ENCODE data around the gene NCKAP5L.
"Not testable (repeated sequence)": the region's sequence is repeated elsewhere in the genome, so short reads cannot be mapped to it uniquely, and the experiment has no call there.

NCKAP5L gene, protein sequence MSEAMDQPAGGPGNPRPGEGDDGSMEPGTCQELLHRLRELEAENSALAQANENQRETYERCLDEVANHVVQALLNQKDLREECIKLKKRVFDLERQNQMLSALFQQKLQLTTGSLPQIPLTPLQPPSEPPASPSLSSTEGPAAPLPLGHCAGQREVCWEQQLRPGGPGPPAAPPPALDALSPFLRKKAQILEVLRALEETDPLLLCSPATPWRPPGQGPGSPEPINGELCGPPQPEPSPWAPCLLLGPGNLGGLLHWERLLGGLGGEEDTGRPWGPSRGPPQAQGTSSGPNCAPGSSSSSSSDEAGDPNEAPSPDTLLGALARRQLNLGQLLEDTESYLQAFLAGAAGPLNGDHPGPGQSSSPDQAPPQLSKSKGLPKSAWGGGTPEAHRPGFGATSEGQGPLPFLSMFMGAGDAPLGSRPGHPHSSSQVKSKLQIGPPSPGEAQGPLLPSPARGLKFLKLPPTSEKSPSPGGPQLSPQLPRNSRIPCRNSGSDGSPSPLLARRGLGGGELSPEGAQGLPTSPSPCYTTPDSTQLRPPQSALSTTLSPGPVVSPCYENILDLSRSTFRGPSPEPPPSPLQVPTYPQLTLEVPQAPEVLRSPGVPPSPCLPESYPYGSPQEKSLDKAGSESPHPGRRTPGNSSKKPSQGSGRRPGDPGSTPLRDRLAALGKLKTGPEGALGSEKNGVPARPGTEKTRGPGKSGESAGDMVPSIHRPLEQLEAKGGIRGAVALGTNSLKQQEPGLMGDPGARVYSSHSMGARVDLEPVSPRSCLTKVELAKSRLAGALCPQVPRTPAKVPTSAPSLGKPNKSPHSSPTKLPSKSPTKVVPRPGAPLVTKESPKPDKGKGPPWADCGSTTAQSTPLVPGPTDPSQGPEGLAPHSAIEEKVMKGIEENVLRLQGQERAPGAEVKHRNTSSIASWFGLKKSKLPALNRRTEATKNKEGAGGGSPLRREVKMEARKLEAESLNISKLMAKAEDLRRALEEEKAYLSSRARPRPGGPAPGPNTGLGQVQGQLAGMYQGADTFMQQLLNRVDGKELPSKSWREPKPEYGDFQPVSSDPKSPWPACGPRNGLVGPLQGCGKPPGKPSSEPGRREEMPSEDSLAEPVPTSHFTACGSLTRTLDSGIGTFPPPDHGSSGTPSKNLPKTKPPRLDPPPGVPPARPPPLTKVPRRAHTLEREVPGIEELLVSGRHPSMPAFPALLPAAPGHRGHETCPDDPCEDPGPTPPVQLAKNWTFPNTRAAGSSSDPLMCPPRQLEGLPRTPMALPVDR (N-terminal part only)

GRCh38 chr12:49828133-49829091, at the start of gene NCKAP5L:
TSS of gene NCKAP5L (minus strand) at chr12:49828413. CDS start at chr12:49804044, 24,369 bp downstream.
- DNase-seq: peak; percentile 89

GRCh38 chr12:49877066-49877465, 48.9 kb upstream of the NCKAP5L start:
- no peak for DNase-seq

DNA sequence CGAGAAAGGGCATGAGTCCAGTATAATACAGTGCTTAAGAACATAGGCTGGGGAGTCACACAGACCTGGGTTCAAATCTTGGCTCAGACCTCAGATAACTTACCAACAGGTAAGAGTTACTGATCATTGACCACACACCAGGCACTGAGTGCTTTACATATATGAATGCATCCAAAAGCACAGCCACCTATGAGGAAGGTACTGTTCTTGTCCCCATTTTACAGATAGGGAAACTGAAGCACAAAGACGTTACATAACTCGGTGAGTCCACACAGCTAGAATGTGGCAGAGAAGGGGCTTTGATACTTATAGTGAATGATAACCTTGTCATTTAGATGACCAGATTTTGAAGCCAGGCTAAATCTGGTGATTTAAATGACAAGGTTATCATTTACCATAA, 47.9 kb upstream of the NCKAP5L start:
- no peak for DNase-seq

GRCh38 chr12:49875115-49875720, 47.0 kb upstream of the NCKAP5L start:
- DNase-seq: no peak

DNA sequence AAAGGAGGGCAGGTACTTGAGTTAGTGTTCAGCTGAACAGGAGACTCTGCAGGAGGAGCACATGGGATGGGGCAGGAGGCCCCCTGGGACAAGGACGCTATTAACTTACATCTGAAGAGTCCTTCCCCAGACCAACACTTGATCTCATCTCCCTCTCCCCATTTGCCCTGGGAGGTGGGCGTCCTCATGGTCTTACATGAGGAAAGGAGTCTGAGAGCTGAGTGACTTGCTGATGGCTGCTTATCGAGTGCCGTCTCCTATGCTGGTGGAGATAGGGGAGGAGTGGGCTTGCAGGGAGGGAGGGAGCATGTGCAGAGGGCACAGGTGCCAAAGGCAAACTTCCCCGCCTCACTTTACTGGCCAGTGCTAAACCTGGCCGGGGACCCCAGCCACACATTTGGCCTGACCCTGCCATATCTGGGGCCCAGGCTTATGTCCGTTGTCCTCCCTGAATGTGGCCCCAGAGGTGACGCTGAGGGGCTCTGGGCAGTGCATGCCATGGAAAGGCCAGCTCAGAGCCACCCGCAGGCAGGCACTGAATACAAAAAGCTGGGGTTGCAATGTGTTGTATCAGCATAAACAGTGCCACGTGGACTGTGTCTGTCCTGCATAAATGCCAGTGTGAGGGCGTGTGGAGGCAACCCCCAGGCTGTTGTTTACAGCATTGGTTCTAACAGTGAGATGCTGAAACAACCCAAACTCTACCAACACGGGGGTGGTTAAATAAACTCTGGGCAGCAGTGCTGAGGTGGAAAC, 46.1 kb upstream of the NCKAP5L start:
- DNase-seq: no peak

- no peak for DNase-seq
Observed at GRCh38 chr12:49873361-49873934, 45.2 kb upstream of the NCKAP5L start.

GRCh38 chr12:49872781-49873181, 44.6 kb upstream of the NCKAP5L start:
- no peak for DNase-seq

DNA sequence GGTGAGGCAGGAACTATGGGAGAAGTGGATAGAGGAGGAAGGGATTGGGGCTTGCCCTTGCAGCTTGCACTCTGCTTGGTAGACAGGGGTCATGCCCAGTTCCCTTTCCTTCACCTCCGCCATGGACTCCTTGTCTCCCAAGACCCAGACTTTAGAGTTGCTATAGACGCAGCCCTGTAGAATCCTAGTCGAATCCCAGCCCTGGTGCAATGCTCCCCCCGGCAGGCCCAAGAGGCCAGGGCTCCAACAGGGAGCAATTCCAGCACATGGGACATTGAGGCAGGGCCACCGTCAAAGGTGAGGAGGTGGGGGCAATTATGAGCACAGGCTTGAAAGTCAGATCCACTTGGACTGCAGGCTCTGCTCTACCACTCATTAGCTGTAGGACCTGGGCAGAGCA, 44.2 kb upstream of the NCKAP5L start:
- DNase-seq: no peak

- DNase-seq: not testable (repeated sequence)
Observed at GRCh38 chr12:49871811-49872251, 43.6 kb upstream of the NCKAP5L start.

DNA sequence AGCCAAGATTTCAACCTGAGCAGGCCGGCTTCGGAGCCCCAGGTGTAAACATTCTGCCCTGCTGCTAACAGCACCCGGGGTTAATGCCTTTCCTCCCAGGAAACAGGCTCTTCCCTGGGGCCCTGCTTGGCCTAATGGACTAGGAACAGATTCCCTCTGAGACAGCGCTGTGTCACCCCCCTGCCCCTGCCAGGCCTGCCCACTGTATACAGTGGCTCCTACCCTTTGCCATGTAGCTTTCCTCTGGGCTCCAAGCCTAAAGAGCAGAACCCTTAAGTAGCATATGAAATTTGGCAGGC, 43.0 kb upstream of the NCKAP5L start:
- DNase-seq: no peak

- no peak for DNase-seq
Observed at GRCh38 chr12:49870501-49871262, 42.5 kb upstream of the NCKAP5L start.

GRCh38 chr12:49869816-49870500, 41.7 kb upstream of the NCKAP5L start:
- no peak for DNase-seq

DNA sequence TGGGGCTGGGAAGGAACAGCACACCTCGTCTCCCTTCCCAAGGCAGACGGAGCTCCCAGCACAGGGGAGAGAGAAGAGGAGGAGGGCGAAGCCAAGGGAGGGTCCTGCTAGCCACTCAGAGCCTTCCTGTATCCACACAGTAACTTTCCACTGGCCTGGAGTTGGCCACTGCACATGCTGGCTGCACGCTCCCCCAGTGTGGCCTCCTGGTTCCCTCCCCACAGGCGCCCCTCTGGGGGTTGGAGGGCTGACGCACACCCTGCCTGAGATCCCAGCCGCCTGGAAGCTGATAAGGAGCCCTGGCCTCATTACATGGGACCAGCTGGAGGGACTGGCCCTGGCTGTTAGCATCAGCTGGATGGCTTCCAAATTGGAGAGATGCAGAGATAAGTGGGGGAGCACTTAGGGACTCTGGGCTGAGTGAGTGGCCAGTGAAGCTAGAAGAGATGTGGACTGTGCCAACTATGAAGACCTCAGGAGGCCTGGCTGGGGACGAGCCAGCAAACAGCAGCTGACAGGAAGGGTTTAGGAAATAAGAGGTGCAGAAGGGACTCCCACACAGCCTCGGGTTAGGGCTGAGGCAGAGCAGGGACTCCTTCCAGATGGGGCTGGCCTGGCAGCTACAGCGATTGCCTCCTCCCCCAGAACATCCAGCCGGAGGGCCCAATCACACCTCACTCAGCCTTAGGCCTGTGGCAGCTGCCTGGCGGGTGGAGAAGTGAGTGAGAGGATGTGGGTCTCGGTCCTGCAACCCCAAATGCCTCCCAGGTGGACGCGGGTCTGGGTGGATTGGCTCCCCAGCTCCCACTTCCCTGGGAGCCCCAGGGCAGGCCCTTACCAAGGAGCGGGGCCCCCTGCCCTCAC, 41.0 kb upstream of the NCKAP5L start:
- no peak for DNase-seq

GRCh38 chr12:49868449-49868848, 40.2 kb upstream of the NCKAP5L start:
- no peak for DNase-seq

DNA sequence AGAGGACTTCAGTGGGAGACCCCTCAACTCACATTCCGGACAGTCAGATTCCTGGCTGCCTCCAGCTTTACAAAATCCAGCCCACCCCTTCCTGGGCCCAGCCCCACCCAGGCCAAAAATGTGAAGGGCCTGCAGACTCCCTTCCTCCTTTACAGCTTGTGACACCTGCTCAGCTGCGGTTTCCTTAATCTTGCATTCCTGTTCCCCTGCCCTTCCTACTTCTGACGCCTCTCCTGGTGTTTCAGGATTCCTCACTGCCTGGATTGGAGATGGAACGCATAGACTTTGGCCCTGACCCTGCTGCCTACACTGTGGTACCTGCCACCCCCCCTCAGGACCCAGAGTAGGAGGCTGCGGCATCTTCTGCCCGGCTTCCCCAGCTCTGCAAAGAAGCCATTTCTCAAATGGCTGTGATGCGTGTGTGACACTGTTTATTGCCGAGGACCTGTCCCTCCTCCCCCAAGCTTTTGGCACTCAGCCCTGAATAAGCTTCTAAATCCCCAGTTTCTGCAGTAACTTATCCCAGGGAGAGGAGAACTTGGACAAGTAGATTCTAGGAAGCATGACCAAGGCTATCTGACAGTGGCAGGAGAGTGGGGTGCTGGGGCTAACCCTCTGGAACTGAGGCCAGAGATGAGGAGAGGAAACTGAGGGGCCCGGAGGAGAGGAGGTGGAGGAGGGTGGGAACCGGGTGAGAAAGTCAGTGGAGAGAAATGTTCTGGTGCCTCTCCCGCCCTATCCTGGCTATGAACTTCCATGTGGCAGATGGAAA, 39.5 kb upstream of the NCKAP5L start:
- no peak for DNase-seq

DNA sequence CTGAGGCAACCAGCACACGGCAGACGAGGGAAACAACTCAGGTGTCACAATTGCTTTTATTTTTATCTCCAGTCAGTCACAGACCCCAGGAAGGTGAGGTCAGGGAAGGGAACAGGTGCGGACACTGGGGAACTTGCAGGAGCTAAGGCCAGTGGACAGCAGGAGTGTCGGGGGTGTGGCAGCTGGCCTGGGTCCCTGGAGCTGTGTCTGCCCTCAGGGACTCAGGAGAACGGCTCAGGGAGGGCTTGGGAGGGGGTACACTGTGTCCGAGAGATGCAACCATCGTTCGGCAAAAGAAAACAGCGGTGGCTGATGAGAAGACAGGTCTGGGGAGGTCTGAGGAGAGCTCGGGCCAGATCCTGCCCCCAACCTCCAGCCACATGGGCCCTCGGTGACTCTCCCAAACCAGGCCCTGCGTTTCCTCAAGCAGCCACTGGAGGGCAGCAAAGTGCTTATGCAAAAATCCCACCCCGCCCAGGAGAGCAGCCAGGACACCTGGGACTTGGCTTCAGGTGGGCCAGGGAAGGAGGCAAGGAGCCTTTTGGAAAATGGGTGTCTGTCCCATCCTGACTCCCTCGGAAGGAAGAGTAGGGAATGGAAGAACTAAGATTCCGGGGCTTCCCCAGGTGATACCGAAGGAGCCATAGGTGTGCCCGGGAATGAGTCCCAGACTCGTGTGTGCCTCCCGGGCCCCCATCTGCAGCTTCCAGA, 38.8 kb upstream of the NCKAP5L start:
- DNase-seq: peak; percentile 15

GRCh38 chr12:49865782-49866135, 37.5 kb upstream of the NCKAP5L start:
- DNase-seq: no peak

All from NCI-H748 treated with DMSO at 0.1 percent for 48 hours (cell line).